ENCODE results near the gene TALDO1.

- TF ChIP-seq, protein P1, sequence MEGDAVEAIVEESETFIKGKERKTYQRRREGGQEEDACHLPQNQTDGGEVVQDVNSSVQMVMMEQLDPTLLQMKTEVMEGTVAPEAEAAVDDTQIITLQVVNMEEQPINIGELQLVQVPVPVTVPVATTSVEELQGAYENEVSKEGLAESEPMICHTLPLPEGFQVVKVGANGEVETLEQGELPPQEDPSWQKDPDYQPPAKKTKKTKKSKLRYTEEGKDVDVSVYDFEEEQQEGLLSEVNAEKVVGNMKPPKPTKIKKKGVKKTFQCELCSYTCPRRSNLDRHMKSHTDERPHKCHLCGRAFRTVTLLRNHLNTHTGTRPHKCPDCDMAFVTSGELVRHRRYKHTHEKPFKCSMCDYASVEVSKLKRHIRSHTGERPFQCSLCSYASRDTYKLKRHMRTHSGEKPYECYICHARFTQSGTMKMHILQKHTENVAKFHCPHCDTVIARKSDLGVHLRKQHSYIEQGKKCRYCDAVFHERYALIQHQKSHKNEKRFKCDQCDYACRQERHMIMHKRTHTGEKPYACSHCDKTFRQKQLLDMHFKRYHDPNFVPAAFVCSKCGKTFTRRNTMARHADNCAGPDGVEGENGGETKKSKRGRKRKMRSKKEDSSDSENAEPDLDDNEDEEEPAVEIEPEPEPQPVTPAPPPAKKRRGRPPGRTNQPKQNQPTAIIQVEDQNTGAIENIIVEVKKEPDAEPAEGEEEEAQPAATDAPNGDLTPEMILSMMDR (IDR thresholded peaks at IDR 0.05; ENCODE audit: low read length), result no peak
- TF ChIP-seq EZH2 (optimal IDR thresholded peaks at IDR 0.05; ENCODE audit: low read depth, low read length) (no peak), EZH2phosphoT487 (IDR thresholded peaks at IDR 0.05; ENCODE audit: low read length) (no peak)
These were observed 45.6 kb downstream of the TALDO1 start for GRCh38 chr11:792873-793272.

Data from MM.1S (cell line).